B cell (primary cell): ENCODE data around the gene ZBTB44. TPM values are rescaled to one million over a fixed set of nuclear protein-coding genes. Genes with fewer than 3 reads are reported as not detected.

Experiments used
- ATAC-seq: fragments of 200-7000 bp; cut with Tn5 transposase; one replicate; pipeline ENCODE4 v1.10.0; 2021; ENCODE audit warnings: low read depth, mild to moderate bottlenecking, moderate number of reproducible peaks, moderate library complexity
- CTCF ChIA-PET: fragments of 350-600 bp; sonication (Branson Sonifier 250); formaldehyde crosslinking; loops from one replicate; lab custom pipeline; 2021; ENCODE audit warnings: antibody characterized with exemption, inconsistent platforms; lab: Charles Lee
- POLR2A ChIA-PET: fragments of 350-600 bp; sonication (Branson Sonifier 250); formaldehyde crosslinking; loops from one replicate; lab custom pipeline; 2021; ENCODE audit warnings: antibody characterized with exemption; lab: Charles Lee
- DNase-seq: peaks from one replicate; pipeline ENCODE4 v3.0.0; 2013
- H2AFZ ChIP-seq: 2 replicates; pipeline ENCODE4 v1.6.1; 2012; ENCODE audit warnings: mild to moderate bottlenecking, low read depth, low read length; ENCODE audit not compliant: insufficient read depth, poor library complexity, severe bottlenecking
- H3K27ac ChIP-seq, 2 donors: 1 replicate in 1 of 2; 2 replicates in 1 of 2; pipeline ENCODE4 v1.5.1; 2012 to 2013; ENCODE audit warnings: low read length in 2 of 2, mild to moderate bottlenecking in 2 of 2, moderate library complexity in 1 of 2
- H3K27me3 ChIP-seq, 4 experiments: fragments of 200-600 bp in 1 of 4; sonication (generic) in 1 of 4; replicated peaks in 1 of 4; 1 replicate in 2 of 4; 2 replicates in 2 of 4; pipeline versions ENCODE4 v1.6.1 to v1.7.0; 2013 to 2016; ENCODE audit warnings: low read length in 3 of 4, mild to moderate bottlenecking in 2 of 4, mixed read lengths in 1 of 4, moderate library complexity in 1 of 4; ENCODE audit not compliant: insufficient read depth in 4 of 4, control insufficient read depth in 3 of 4; ENCODE audit errors: control extremely low read depth in 1 of 4
- H3K36me3 ChIP-seq, 2 experiments: replicated peaks in 1 of 2; 1 replicate in 1 of 2; 2 replicates in 1 of 2; pipeline versions ENCODE4 v1.6.1 to v1.7.1; 2013; ENCODE audit warnings: low read length in 1 of 2; ENCODE audit not compliant: insufficient read depth in 2 of 2, control insufficient read depth in 1 of 2; ENCODE audit errors: control extremely low read depth in 1 of 2, extremely low read depth in 1 of 2
- H3K4me1 ChIP-seq, 2 donors: fragments of 200-600 bp in 1 of 2; sonication (generic) in 1 of 2; 1 replicate in 1 of 2; 2 replicates in 1 of 2; pipeline versions ENCODE4 v1.5.1 to v1.6.1; 2013 to 2017; ENCODE audit warnings: low read length in 2 of 2; ENCODE audit not compliant: control insufficient read depth in 2 of 2, insufficient read depth in 2 of 2
- H3K4me2 ChIP-seq: replicated peaks from 2 replicates; pipeline ENCODE3; 2012; ENCODE audit warnings: mild to moderate bottlenecking, low read depth, low read length; ENCODE audit not compliant: poor library complexity, severe bottlenecking
- H3K4me3 ChIP-seq, 5 experiments: fragments of 200-600 bp in 1 of 5; sonication (generic) in 1 of 5; 1 replicate in 3 of 5; 2 replicates in 2 of 5; pipeline versions ENCODE4 v1.5.1 to v1.7.0; 2011 to 2016; ENCODE audit warnings: low read length in 4 of 5, mild to moderate bottlenecking in 4 of 5, low read depth in 2 of 5, control low read depth in 1 of 5, moderate library complexity in 1 of 5; ENCODE audit not compliant: insufficient read depth in 1 of 5; ENCODE audit errors: control extremely low read depth in 1 of 5, extremely low read depth in 1 of 5
- H3K79me2 ChIP-seq: fragments of 200-600 bp; sonication (generic); one replicate; pipeline ENCODE4 v1.6.0; 2016; ENCODE audit warnings: low read length; ENCODE audit not compliant: control insufficient read depth, insufficient read depth
- H3K9ac ChIP-seq: fragments of 200-600 bp; sonication (generic); 2 replicates; pipeline ENCODE4 v1.6.1; 2017; ENCODE audit warnings: mild to moderate bottlenecking, low read length, moderate library complexity
- H3K9me3 ChIP-seq, 3 donors: one replicate each; pipeline versions ENCODE4 v1.6.1 to v1.7.1; 2013; ENCODE audit warnings: low read length in 2 of 3; ENCODE audit not compliant: control insufficient read depth in 2 of 3, insufficient read depth in 1 of 3; ENCODE audit errors: control extremely low read depth in 1 of 3
- H4K20me1 ChIP-seq: 2 replicates; pipeline ENCODE4 v1.6.0; 2012; ENCODE audit warnings: mild to moderate bottlenecking, low read length; ENCODE audit not compliant: insufficient read depth, control insufficient read depth, poor library complexity, severe bottlenecking
- H3K27ac Mint-ChIP-seq: one replicate; pipeline ENCODE4 v1.8.0; 2021; ENCODE audit warnings: mixed read lengths
- H3K27me3 Mint-ChIP-seq: one replicate; pipeline ENCODE4 v1.8.0; 2021; ENCODE audit warnings: mixed read lengths
- H3K4me1 Mint-ChIP-seq: one replicate; pipeline ENCODE4 v1.8.0; 2021; ENCODE audit warnings: mixed read lengths
- H3K4me3 Mint-ChIP-seq: one replicate; pipeline ENCODE4 v1.8.0; 2021; ENCODE audit warnings: mixed read lengths
- H3K9me3 Mint-ChIP-seq: one replicate; pipeline ENCODE4 v1.8.0; 2022; ENCODE audit warnings: mixed read lengths; ENCODE audit not compliant: insufficient read depth
- EZH2 ChIP-seq: IDR thresholded peaks from 2 replicates; pipeline ENCODE4 v1.6.1; 2012; ENCODE audit warnings: borderline replicate concordance, low read depth, mild to moderate bottlenecking, moderate library complexity, low read length; ENCODE audit not compliant: insufficient read depth, poor library complexity, severe bottlenecking
- WGBS: methylation state at CpG from one replicate; pipeline ENCODE4 v1.1.5; 2013; ENCODE audit warnings: missing lambda C conversion rate; ENCODE audit not compliant: insufficient coverage; 5-methylcytosine and 5-hydroxymethylcytosine counted together
- intact Hi-C: fragments of 100-400 bp; cut with micrococcal nuclease; formaldehyde crosslinking; loops from one replicate; pipeline ENCODE4 v1.10.0; 2022
- polyA plus RNA-seq: library from polyadenylated mRNA; depleted of rRNA; stranded (reverse); fragments of >200 nt; gene quantifications from 2 replicates; pipeline ENCODE4 v1.2.3, GENCODE V29; 2012
- total RNA-seq, 2 donors: library from RNA; stranded (reverse); fragments of 120-200 nt in 1 of 2; gene quantifications; 1 replicate in 1 of 2; 2 replicates in 1 of 2; pipeline versions ENCODE4 v1.2.3 to v1.2.4, GENCODE V29; 2013 to 2022
- TF ChIP-seq, protein P1 (sequence below): fragments of 200-600 bp; IDR thresholded peaks from one replicate; pipeline ENCODE4 v1.8.0; 2022; ENCODE audit warnings: antibody characterized with exemption, mild to moderate bottlenecking

Gene ZBTB44
- total and polyA plus RNA-seq, 2 donors (not counting 1 experiment from before 2014, with no cell fraction given) = 23.3 to 89.4 TPM

DNA sequence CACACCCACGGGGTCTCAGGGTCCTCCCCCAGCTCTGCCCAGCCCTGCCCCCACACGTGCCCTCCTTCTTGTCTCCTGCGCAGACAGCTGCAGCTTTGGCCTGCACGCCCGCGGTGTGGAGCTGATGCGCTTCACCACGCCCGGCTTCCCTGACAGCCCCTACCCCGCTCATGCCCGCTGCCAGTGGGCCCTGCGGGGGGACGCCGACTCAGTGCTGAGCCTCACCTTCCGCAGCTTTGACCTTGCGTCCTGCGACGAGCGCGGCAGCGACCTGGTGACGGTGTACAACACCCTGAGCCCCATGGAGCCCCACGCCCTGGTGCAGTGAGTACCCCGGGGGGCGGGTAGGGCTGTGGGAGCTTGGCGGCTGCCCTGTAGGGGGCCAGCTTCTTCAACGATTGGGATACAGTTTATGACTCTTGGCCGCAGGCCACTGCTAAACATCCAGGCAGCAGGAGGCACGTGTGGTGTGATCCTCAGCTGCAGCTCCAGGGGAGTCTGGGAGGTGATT, 124.3 kb downstream of the ZBTB44 start:
- H3K79me2 ChIP-seq = no peaks in the 10 kb centered on the region
- no peak overlapping the region for H3K27ac ChIP-seq
- H3K4me3 Mint-ChIP-seq = no peak overlapping the region
- H3K27me3 ChIP-seq = no peaks in the 10 kb centered on the region
- no peaks in the 10 kb centered on the region for H3K27me3 Mint-ChIP-seq
- no peak overlapping the region for H3K9ac ChIP-seq
- no peak for TF ChIP-seq EZH2
- TF ChIP-seq, protein P1, sequence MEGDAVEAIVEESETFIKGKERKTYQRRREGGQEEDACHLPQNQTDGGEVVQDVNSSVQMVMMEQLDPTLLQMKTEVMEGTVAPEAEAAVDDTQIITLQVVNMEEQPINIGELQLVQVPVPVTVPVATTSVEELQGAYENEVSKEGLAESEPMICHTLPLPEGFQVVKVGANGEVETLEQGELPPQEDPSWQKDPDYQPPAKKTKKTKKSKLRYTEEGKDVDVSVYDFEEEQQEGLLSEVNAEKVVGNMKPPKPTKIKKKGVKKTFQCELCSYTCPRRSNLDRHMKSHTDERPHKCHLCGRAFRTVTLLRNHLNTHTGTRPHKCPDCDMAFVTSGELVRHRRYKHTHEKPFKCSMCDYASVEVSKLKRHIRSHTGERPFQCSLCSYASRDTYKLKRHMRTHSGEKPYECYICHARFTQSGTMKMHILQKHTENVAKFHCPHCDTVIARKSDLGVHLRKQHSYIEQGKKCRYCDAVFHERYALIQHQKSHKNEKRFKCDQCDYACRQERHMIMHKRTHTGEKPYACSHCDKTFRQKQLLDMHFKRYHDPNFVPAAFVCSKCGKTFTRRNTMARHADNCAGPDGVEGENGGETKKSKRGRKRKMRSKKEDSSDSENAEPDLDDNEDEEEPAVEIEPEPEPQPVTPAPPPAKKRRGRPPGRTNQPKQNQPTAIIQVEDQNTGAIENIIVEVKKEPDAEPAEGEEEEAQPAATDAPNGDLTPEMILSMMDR = no peak
- H3K4me2 ChIP-seq = no peak overlapping the region
- no peaks in the 10 kb centered on the region for H3K4me1 ChIP-seq
- intact Hi-C loops = no loop called here
- H3K4me1 Mint-ChIP-seq = peaks cover 2% of the 10 kb centered on the region
- CTCF ChIA-PET = interaction anchor here (0.9 kb wide), 1 partner anchor 18 kb away, joined by 3 read pairs; no protein-coding TSS in a partner anchor
- peaks cover 0 to 49% of the 10 kb centered on the region in 2 experiments for H3K36me3 ChIP-seq
- peaks cover 0 to 3% (median 0%) of the 10 kb centered on the region in 3 donors for H3K9me3 ChIP-seq
- H3K27ac Mint-ChIP-seq = no peak overlapping the region
- no peaks in the 10 kb centered on the region for H4K20me1 ChIP-seq
- ATAC-seq = no peak
- no peak overlapping the region for H3K4me3 ChIP-seq
- no peaks in the 10 kb centered on the region for H3K9me3 Mint-ChIP-seq
- 96% methylated on average over 29 of the region's 29 CpGs for WGBS
- POLR2A ChIA-PET = no interaction called here
- DNase-seq = no peak
- H2AFZ ChIP-seq = no peak overlapping the region

DNA sequence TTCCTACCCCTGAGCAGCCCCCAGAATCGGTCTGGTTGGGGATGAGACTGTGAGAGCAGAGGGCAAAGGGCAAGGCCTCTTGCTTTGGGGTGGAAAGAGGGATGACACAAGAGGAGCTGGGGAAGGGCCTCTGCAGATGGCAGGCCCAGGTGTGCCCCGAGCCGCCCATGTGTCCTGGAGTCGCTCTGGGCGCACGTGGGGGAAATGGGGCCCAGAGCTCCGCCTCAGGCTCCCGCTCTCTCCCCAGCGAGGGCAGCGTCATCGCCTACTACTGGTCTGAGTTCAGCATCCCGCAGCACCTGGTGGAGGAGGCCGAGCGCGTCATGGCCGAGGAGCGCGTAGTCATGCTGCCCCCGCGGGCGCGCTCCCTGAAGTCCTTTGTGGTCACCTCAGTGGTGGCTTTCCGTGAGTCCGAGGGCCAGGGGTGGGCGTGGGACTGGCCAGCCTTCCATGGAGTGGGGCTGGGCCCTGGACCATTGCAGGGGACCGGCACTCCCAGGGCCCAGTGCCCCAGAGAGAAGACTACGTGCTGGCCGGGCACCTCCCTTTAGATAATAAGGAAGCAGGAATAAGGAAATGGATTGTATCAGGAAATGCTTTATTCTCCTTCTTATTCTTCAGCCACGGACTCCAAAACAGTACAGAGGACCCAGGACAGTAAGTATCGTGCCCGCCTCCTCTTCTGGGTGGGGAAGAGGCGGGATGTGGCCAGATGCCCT, 125.1 kb downstream of the ZBTB44 start:
- ATAC-seq (no peak), DNase-seq (no peak)
- peaks cover 2% of the 10 kb centered on the region for H3K4me1 Mint-ChIP-seq
- Histone ChIP-seq H2AFZ (no peak overlapping the region), H3K27ac (no peak overlapping the region), H3K27me3 (no peaks in the 10 kb centered on the region), H3K4me2 (no peak overlapping the region), H3K9me3 (peaks cover 0 to 3% (median 0%) of the 10 kb centered on the region in 3 donors), H3K36me3 (peaks cover 0 to 42% of the 10 kb centered on the region in 2 experiments), H4K20me1 (no peaks in the 10 kb centered on the region), H3K79me2 (no peaks in the 10 kb centered on the region), H3K9ac (no peak overlapping the region), H3K4me3 (no peak overlapping the region), H3K4me1 (no peaks in the 10 kb centered on the region)
- no peak for TF ChIP-seq EZH2
- TF ChIP-seq, protein P1 = no peak
- no peak overlapping the region for H3K4me3 Mint-ChIP-seq
- no peaks in the 10 kb centered on the region for H3K9me3 Mint-ChIP-seq
- H3K27me3 Mint-ChIP-seq = no peaks in the 10 kb centered on the region
- 79% methylated on average over 30 of the region's 32 CpGs for WGBS
- POLR2A ChIA-PET = no interaction called here
- no peak overlapping the region for H3K27ac Mint-ChIP-seq
- intact Hi-C loops = no loop called here
- CTCF ChIA-PET = no interaction called here
